ENCODE data around the gene STING1. TPM values are rescaled to one million over a fixed set of nuclear protein-coding genes. Genes with fewer than 3 reads are reported as not detected.
"Not testable (repeated sequence)": the region's sequence is repeated elsewhere in the genome, so short reads cannot be mapped to it uniquely, and the experiment has no call there.

The STING1 gene
- total RNA-seq, 1 experiment from 2014 or later, result 0.21 TPM

GRCh38 chr5:139513852-139514485 lies 31.4 kb upstream of the STING1 start:
- H3K36me3 ChIP-seq (replicated peaks; ENCODE audit: control insufficient read depth, insufficient read depth, low read length), result no peaks in the 10 kb centered on the region
- DNase-seq, result no peak
- no peaks in the 10 kb centered on the region for H3K27me3 ChIP-seq (ENCODE audit: control insufficient read depth, insufficient read depth, low read length)
- no peak overlapping the region for H3K4me3 ChIP-seq (ENCODE audit: insufficient read depth, low read depth, low read length)

GRCh38 chr5:139513434-139513833 lies 30.9 kb upstream of the STING1 start:
- H3K4me3 ChIP-seq (ENCODE audit: insufficient read depth, low read depth, low read length); H3K36me3 ChIP-seq (replicated peaks; ENCODE audit: control insufficient read depth, insufficient read depth, low read length); H3K27me3 ChIP-seq (ENCODE audit: control insufficient read depth, insufficient read depth, low read length): not testable (repeated sequence)
- peak; percentile 68 for DNase-seq

GRCh38 chr5:139512786-139513390 lies 30.3 kb upstream of the STING1 start:
- DNase-seq, result no peak
- no peaks in the 10 kb centered on the region for H3K27me3 ChIP-seq (ENCODE audit: control insufficient read depth, insufficient read depth, low read length)
- H3K4me3 ChIP-seq (ENCODE audit: insufficient read depth, low read depth, low read length), result no peak overlapping the region
- H3K36me3 ChIP-seq (replicated peaks; ENCODE audit: control insufficient read depth, insufficient read depth, low read length), result no peaks in the 10 kb centered on the region

GRCh38 chr5:139504722-139505121 lies 22.2 kb upstream of the STING1 start:
- not testable (repeated sequence) for DNase-seq; H3K4me3 ChIP-seq (ENCODE audit: insufficient read depth, low read depth, low read length); H3K27me3 ChIP-seq (ENCODE audit: control insufficient read depth, insufficient read depth, low read length); H3K36me3 ChIP-seq (replicated peaks; ENCODE audit: control insufficient read depth, insufficient read depth, low read length)

- not testable (repeated sequence) for DNase-seq; H3K27me3 ChIP-seq (ENCODE audit: control insufficient read depth, insufficient read depth, low read length); H3K36me3 ChIP-seq (replicated peaks; ENCODE audit: control insufficient read depth, insufficient read depth, low read length)
- H3K4me3 ChIP-seq (ENCODE audit: insufficient read depth, low read depth, low read length), result peak overlapping the region; percentile 38; the same call in 1 of the 2 replicates
Measured at GRCh38 chr5:139503879-139504278, 21.3 kb upstream of the STING1 start.

GRCh38 chr5:139503036-139503817 lies 20.7 kb upstream of the STING1 start:
- not testable (repeated sequence) for H3K4me3 ChIP-seq (ENCODE audit: insufficient read depth, low read depth, low read length); H3K27me3 ChIP-seq (ENCODE audit: control insufficient read depth, insufficient read depth, low read length); H3K36me3 ChIP-seq (replicated peaks; ENCODE audit: control insufficient read depth, insufficient read depth, low read length); DNase-seq

GRCh38 chr5:139501381-139501780 lies 18.8 kb upstream of the STING1 start:
- DNase-seq, result no peak
- Histone ChIP-seq H3K36me3 (replicated peaks; ENCODE audit: control insufficient read depth, insufficient read depth, low read length) (no peaks in the 10 kb centered on the region), H3K27me3 (ENCODE audit: control insufficient read depth, insufficient read depth, low read length) (no peaks in the 10 kb centered on the region), H3K4me3 (ENCODE audit: insufficient read depth, low read depth, low read length) (no peak overlapping the region)

GRCh38 chr5:139495638-139496435 lies 13.3 kb upstream of the STING1 start:
- DNase-seq, result no peak
- Histone ChIP-seq H3K36me3 (replicated peaks; ENCODE audit: control insufficient read depth, insufficient read depth, low read length) (no peaks in the 10 kb centered on the region), H3K27me3 (ENCODE audit: control insufficient read depth, insufficient read depth, low read length) (no peaks in the 10 kb centered on the region), H3K4me3 (ENCODE audit: insufficient read depth, low read depth, low read length) (no peak overlapping the region)

GRCh38 chr5:139494832-139495231 lies 12.3 kb upstream of the STING1 start:
- Histone ChIP-seq H3K27me3 (ENCODE audit: control insufficient read depth, insufficient read depth, low read length) (no peaks in the 10 kb centered on the region), H3K4me3 (ENCODE audit: insufficient read depth, low read depth, low read length) (no peak overlapping the region), H3K36me3 (replicated peaks; ENCODE audit: control insufficient read depth, insufficient read depth, low read length) (no peaks in the 10 kb centered on the region)
- no peak for DNase-seq

- DNase-seq, result no peak
- no peaks in the 10 kb centered on the region for H3K27me3 ChIP-seq (ENCODE audit: control insufficient read depth, insufficient read depth, low read length)
- H3K4me3 ChIP-seq (ENCODE audit: insufficient read depth, low read depth, low read length), result no peak overlapping the region
- H3K36me3 ChIP-seq (replicated peaks; ENCODE audit: control insufficient read depth, insufficient read depth, low read length), result no peaks in the 10 kb centered on the region
Measured at GRCh38 chr5:139494256-139494655, 11.7 kb upstream of the STING1 start.

GRCh38 chr5:139492700-139493192 lies 10.2 kb upstream of the STING1 start:
- H3K4me3 ChIP-seq (ENCODE audit: insufficient read depth, low read depth, low read length), result no peak overlapping the region
- no peak for DNase-seq
- H3K36me3 ChIP-seq (replicated peaks; ENCODE audit: control insufficient read depth, insufficient read depth, low read length), result no peaks in the 10 kb centered on the region
- no peaks in the 10 kb centered on the region for H3K27me3 ChIP-seq (ENCODE audit: control insufficient read depth, insufficient read depth, low read length)

- no peaks in the 10 kb centered on the region for H3K27me3 ChIP-seq (ENCODE audit: control insufficient read depth, insufficient read depth, low read length)
- no peak for DNase-seq
- H3K36me3 ChIP-seq (replicated peaks; ENCODE audit: control insufficient read depth, insufficient read depth, low read length), result no peaks in the 10 kb centered on the region
- no peak overlapping the region for H3K4me3 ChIP-seq (ENCODE audit: insufficient read depth, low read depth, low read length)
Measured at GRCh38 chr5:139488260-139488659, 5.7 kb upstream of the STING1 start.

- no peaks in the 10 kb centered on the region for H3K27me3 ChIP-seq (ENCODE audit: control insufficient read depth, insufficient read depth, low read length)
- no peak overlapping the region for H3K4me3 ChIP-seq (ENCODE audit: insufficient read depth, low read depth, low read length)
- H3K36me3 ChIP-seq (replicated peaks; ENCODE audit: control insufficient read depth, insufficient read depth, low read length), result no peaks in the 10 kb centered on the region
- peak; percentile 66 for DNase-seq
Measured at GRCh38 chr5:139486201-139486600, 3.6 kb upstream of the STING1 start.

GRCh38 chr5:139482890-139483208 lies 291 bp upstream of the STING1 start:
- not testable (repeated sequence) for H3K4me3 ChIP-seq (ENCODE audit: insufficient read depth, low read depth, low read length); H3K36me3 ChIP-seq (replicated peaks; ENCODE audit: control insufficient read depth, insufficient read depth, low read length); DNase-seq; H3K27me3 ChIP-seq (ENCODE audit: control insufficient read depth, insufficient read depth, low read length)

Measured in H7 (cell line).